Fibroblast of mammary gland (primary cell): ENCODE results near the gene ARGLU1.

Source experiments
- DNase-seq: peaks from one replicate; pipeline ENCODE4 v3.0.0-alpha.2; 2010; ENCODE audit warnings: low read depth
- H3K4me3 ChIP-seq: 2 replicates; pipeline ENCODE4 v1.5.1; 2011; ENCODE audit warnings: low read depth, mild to moderate bottlenecking, low read length, moderate library complexity; ENCODE audit not compliant: control insufficient read depth
- CTCF ChIP-seq: conservative IDR thresholded peaks from 2 replicates; pipeline ENCODE4 v1.5.1; 2011; ENCODE audit warnings: low read depth, low read length, inconsistent platforms; ENCODE audit not compliant: control insufficient read depth, insufficient read depth

ARGLU1 gene

GRCh38 chr13:106503272-106503671 is 64.7 kb downstream of the ARGLU1 start:
- no peak for DNase-seq
- no peak for TF ChIP-seq CTCF
- no peak overlapping the region for H3K4me3 ChIP-seq

DNA sequence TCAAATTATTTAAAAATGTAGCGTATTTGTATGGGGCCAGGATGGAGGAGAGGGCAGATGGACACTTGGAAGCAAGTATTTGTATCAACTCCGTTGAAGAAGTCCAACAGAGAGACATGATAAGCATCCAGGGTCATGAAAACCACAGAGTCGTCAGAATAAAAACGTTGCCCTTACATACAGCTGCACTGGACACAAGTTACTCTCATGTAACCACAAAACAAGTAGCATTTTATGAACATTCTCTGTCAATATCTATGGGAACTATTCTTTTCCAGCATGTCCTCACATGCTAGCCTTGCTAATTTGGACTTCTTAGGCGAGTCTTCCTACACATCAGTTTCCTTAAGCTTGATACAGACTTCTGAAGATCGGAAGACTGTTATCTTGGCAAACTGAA is 67.5 kb downstream of the ARGLU1 start:
- no peak for DNase-seq
- H3K4me3 ChIP-seq: no peak overlapping the region
- TF ChIP-seq CTCF: no peak

GRCh38 chr13:106499896-106500295 is 68.0 kb downstream of the ARGLU1 start:
- TF ChIP-seq CTCF: no peak
- peak; percentile 26 for DNase-seq
- H3K4me3 ChIP-seq: no peak overlapping the region

GRCh38 chr13:106499113-106499512 is 68.8 kb downstream of the ARGLU1 start:
- no peak for TF ChIP-seq CTCF
- H3K4me3 ChIP-seq: no peak overlapping the region
- DNase-seq: no peak

- DNase-seq: no peak
- no peak for TF ChIP-seq CTCF
- H3K4me3 ChIP-seq: no peak overlapping the region
Measured at GRCh38 chr13:106498571-106498970, 69.4 kb downstream of the ARGLU1 start.

- H3K4me3 ChIP-seq: no peak overlapping the region
- DNase-seq: no peak
- TF ChIP-seq CTCF: no peak
Measured at GRCh38 chr13:106498158-106498557, 69.8 kb downstream of the ARGLU1 start.

DNA sequence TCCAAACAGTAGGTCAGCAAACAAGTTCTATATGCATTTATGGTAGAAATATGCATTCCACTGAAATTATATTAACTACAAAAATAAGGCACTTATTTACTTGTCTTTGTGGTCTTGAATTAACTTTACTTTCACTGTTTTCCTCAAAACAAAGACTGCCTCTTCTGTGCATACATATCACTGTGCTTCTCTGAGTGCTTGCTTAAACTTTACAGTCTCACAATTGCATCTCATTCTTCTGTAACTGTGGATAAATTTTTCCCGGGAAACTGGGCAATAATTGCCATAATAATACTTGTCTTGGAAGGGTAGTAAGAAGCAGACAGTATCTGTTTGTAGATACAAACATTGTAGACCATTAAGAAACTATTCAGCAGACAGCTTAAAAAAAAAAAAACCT is 70.9 kb downstream of the ARGLU1 start:
- DNase-seq: no peak
- H3K4me3 ChIP-seq: no peak overlapping the region
- no peak for TF ChIP-seq CTCF
